Activated T-helper 1 cell treated with anti-CD3 and anti-CD28 coated beads, Interleukin-12 subunit alpha, Interleukin-12 subunit beta, Interleukin-2, Interleukin-4 antibody, amounts not matched to agents 30 ng/mL and 10 ng/mL and 1 ng/mL, durations not matched to agents 14 hours and 24 hours and 36 hours (primary cell): ENCODE results near the gene GPRIN3. TPM values are rescaled to one million over a fixed set of nuclear protein-coding genes. Genes with fewer than 3 reads are reported as not detected.

Experiments used
- DNase-seq: peaks from one replicate; pipeline ENCODE4 v3.0.0; 2021; ENCODE audit warnings: low spot score
- H3K27ac Mint-ChIP-seq: one replicate; pipeline ENCODE4 v1.8.0; 2021; ENCODE audit warnings: mild to moderate bottlenecking, mixed read lengths
- H3K27me3 Mint-ChIP-seq: one replicate; pipeline ENCODE4 v1.8.0; 2022; ENCODE audit warnings: mild to moderate bottlenecking, moderate library complexity, mixed read lengths; ENCODE audit not compliant: insufficient read depth
- H3K36me3 Mint-ChIP-seq: one replicate; pipeline ENCODE4 v1.8.0; 2021; ENCODE audit warnings: low read depth, mixed read lengths
- H3K4me1 Mint-ChIP-seq: one replicate; pipeline ENCODE4 v1.8.0; 2021; ENCODE audit warnings: low read depth, mixed read lengths
- H3K4me3 Mint-ChIP-seq: one replicate; pipeline ENCODE4 v1.8.0; 2021; ENCODE audit warnings: mild to moderate bottlenecking, moderate library complexity, mixed read lengths
- H3K9me3 Mint-ChIP-seq: one replicate; pipeline ENCODE4 v1.8.0; 2021; ENCODE audit warnings: mixed read lengths
- intact Hi-C: fragments of 100-400 bp; cut with micrococcal nuclease; formaldehyde crosslinking; loops from one replicate; pipeline ENCODE4 v1.15.1; 2024
- total RNA-seq: library from RNA; stranded (reverse); gene quantifications from 2 replicates; pipeline ENCODE4 v1.2.3, GENCODE V29; 2022

GPRIN3 gene
- 37.1 and 39.0 TPM in 2 replicates for total RNA-seq

- H3K27ac Mint-ChIP-seq, result peak within 1 kb of the TSS; percentile 97
- H3K9me3 Mint-ChIP-seq, result no peaks in the 10 kb centered on the region
- peak within 1 kb of the TSS; percentile 95 for H3K4me3 Mint-ChIP-seq
- peaks cover 72% of the 10 kb centered on the region for H3K4me1 Mint-ChIP-seq
- intact Hi-C loops, result loop anchor here (1.0 to 5.0 kb wide), 7 partner anchors 8 to 485 kb away; partner anchors contain the start of gene TIGD2
- DNase-seq, result peak; percentile 58
- peaks cover 30% of the 10 kb centered on the region for H3K36me3 Mint-ChIP-seq
- no peaks in the 10 kb centered on the region for H3K27me3 Mint-ChIP-seq
Observed at GRCh38 chr4:89307446-89308160, at the start of gene GPRIN3. Gene GPRIN3 (minus strand): TSS chr4:89307800. CDS start chr4:89250110, 57,690 bp downstream.

DNA sequence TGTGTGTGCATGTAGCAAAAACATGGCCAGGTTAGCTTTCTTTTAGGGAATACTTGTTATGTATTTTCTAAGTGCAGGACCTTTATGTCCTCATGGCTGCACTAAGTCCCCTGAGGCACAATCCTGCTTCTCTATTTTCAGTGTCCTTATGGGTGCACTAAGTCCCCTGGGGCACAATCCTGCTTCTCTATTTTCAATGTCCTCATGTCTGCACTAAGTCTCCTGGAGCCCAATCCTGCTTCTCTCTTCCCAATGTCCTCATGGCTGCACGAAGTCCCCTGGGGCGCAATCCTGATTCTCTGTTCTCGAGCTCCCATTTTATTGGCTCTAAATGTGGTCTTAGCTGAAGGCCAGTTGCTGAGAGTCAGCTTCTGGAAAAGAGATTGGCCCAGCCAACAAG, 49.7 kb upstream of the GPRIN3 start:
- Mint-ChIP-seq H3K27ac (no peak overlapping the region), H3K27me3 (peaks cover 4% of the 10 kb centered on the region), H3K4me3 (no peak overlapping the region), H3K4me1 (no peaks in the 10 kb centered on the region), H3K9me3 (no peaks in the 10 kb centered on the region), H3K36me3 (peaks cover 2% of the 10 kb centered on the region)
- DNase-seq, result no peak
- intact Hi-C loops, result no loop called here

GRCh38 chr4:89356086-89356485, 48.5 kb upstream of the GPRIN3 start:
- no peak for DNase-seq
- Mint-ChIP-seq H3K4me3 (no peak overlapping the region), H3K27ac (no peak overlapping the region), H3K36me3 (peaks cover 2% of the 10 kb centered on the region), H3K27me3 (peaks cover 4% of the 10 kb centered on the region), H3K4me1 (no peaks in the 10 kb centered on the region), H3K9me3 (no peaks in the 10 kb centered on the region)
- intact Hi-C loops, result no loop called here

GRCh38 chr4:89353514-89353913, 45.9 kb upstream of the GPRIN3 start:
- H3K9me3 Mint-ChIP-seq, result peaks cover 10% of the 10 kb centered on the region
- intact Hi-C loops, result no loop called here
- no peak overlapping the region for H3K27ac Mint-ChIP-seq
- H3K4me1 Mint-ChIP-seq, result no peaks in the 10 kb centered on the region
- peaks cover 4% of the 10 kb centered on the region for H3K27me3 Mint-ChIP-seq
- no peak for DNase-seq
- H3K4me3 Mint-ChIP-seq, result no peak overlapping the region
- H3K36me3 Mint-ChIP-seq, result no peaks in the 10 kb centered on the region

GRCh38 chr4:89352541-89352940, 44.9 kb upstream of the GPRIN3 start:
- no peak overlapping the region for H3K4me3 Mint-ChIP-seq
- H3K27me3 Mint-ChIP-seq, result peaks cover 4% of the 10 kb centered on the region
- intact Hi-C loops, result no loop called here
- peaks cover 2% of the 10 kb centered on the region for H3K36me3 Mint-ChIP-seq
- no peak for DNase-seq
- H3K27ac Mint-ChIP-seq, result no peak overlapping the region
- H3K4me1 Mint-ChIP-seq, result no peaks in the 10 kb centered on the region
- H3K9me3 Mint-ChIP-seq, result peaks cover 16% of the 10 kb centered on the region

DNA sequence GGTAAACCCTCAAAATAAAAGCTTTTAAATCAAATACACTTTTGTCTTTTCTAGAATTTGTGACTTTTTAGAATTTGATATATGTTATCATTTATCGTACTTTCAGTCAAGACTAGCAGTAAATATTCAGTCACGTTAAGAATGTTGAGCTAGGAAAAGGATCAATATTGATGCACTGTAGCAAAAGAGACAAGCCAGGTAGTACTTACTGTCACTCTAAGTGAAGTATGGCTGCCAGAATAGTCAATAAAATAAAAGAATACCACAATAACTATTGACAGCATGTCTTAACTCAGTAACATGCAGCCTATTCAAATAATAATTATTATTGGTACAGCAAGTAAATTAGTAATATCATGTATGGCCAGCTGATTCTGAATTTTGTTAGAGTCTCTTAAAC, 43.6 kb upstream of the GPRIN3 start:
- Mint-ChIP-seq H3K4me3 (no peak overlapping the region), H3K36me3 (peaks cover 8% of the 10 kb centered on the region), H3K9me3 (peaks cover 26% of the 10 kb centered on the region), H3K27me3 (peaks cover 4% of the 10 kb centered on the region), H3K27ac (no peak overlapping the region), H3K4me1 (no peaks in the 10 kb centered on the region)
- DNase-seq, result no peak
- intact Hi-C loops, result no loop called here

GRCh38 chr4:89347363-89348025, 39.9 kb upstream of the GPRIN3 start:
- Mint-ChIP-seq H3K36me3 (peaks cover 8% of the 10 kb centered on the region), H3K9me3 (peaks cover 30% of the 10 kb centered on the region), H3K27ac (no peak overlapping the region), H3K27me3 (peaks cover under 1% of the 10 kb centered on the region), H3K4me1 (no peaks in the 10 kb centered on the region), H3K4me3 (no peak overlapping the region)
- DNase-seq, result no peak
- intact Hi-C loops, result no loop called here

DNA sequence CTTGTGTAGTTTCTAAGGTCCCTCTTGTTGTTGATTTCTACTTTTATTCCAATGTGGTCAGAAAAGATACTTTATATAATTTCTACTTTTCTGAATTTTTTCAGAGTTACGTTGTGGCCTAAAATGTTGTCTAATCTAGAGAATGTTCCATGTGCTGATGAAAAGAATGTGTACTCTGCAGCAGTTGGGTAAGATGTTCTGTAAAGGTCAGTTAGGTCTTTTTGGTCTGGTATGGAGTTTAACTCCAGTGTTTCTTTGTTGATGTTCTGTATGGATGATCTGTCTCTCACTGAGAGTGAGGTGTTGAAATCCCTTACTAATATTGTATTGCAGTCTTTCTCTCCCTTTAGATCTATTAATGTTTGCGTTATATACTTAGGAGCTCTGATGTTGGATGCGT, 37.0 kb upstream of the GPRIN3 start:
- peaks cover 2% of the 10 kb centered on the region for H3K27me3 Mint-ChIP-seq
- H3K9me3 Mint-ChIP-seq, result peaks cover 20% of the 10 kb centered on the region
- no peak overlapping the region for H3K27ac Mint-ChIP-seq
- no peaks in the 10 kb centered on the region for H3K4me1 Mint-ChIP-seq
- H3K36me3 Mint-ChIP-seq, result peaks cover 8% of the 10 kb centered on the region
- no peak for DNase-seq
- intact Hi-C loops, result no loop called here
- no peak overlapping the region for H3K4me3 Mint-ChIP-seq

- Mint-ChIP-seq H3K4me1 (peaks cover 13% of the 10 kb centered on the region), H3K27me3 (peaks cover 5% of the 10 kb centered on the region), H3K9me3 (no peaks in the 10 kb centered on the region), H3K27ac (no peak overlapping the region), H3K4me3 (no peak overlapping the region), H3K36me3 (peaks cover 4% of the 10 kb centered on the region)
- DNase-seq, result no peak
- intact Hi-C loops, result no loop called here
Observed at GRCh38 chr4:89338206-89338605, 30.6 kb upstream of the GPRIN3 start.

- Mint-ChIP-seq H3K27ac (no peak overlapping the region), H3K27me3 (peaks cover 5% of the 10 kb centered on the region), H3K36me3 (peaks cover 4% of the 10 kb centered on the region), H3K9me3 (no peaks in the 10 kb centered on the region), H3K4me3 (no peak overlapping the region), H3K4me1 (peaks cover 13% of the 10 kb centered on the region)
- DNase-seq, result no peak
- intact Hi-C loops, result no loop called here
Observed at GRCh38 chr4:89337681-89338080, 30.1 kb upstream of the GPRIN3 start.

DNA sequence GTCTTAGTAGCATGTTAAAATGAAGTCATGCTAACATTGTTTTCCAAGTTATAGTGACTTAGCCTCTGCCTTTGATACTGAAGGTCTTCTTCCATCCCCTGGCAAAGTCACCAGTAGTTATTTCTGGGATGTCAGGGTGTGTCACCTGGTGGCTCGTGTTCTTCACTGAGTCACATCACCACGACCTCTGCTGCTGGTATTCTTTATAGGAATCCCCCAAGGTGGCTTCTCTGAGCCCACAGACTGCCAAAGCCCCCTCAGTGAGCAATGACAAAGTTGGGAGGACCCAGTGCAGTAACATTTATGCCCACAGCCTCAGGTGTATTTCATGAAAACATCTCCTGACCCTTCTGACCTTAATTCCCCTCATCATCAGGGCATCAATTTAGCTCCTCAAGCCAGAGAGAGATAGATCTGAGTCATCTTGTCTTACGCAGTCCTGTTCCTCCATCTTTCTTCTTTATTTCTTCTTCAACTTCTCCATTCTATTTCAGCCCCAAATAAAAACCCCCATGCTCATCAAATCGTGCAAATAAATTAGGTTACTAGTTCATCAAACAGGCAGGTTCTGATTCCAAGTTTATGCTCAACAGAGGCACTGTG, 29.3 kb upstream of the GPRIN3 start:
- Mint-ChIP-seq H3K36me3 (peaks cover 4% of the 10 kb centered on the region), H3K4me1 (peaks cover 13% of the 10 kb centered on the region), H3K9me3 (no peaks in the 10 kb centered on the region), H3K27me3 (peaks cover 3% of the 10 kb centered on the region), H3K27ac (no peak overlapping the region), H3K4me3 (no peak overlapping the region)
- DNase-seq, result no peak
- intact Hi-C loops, result no loop called here

GRCh38 chr4:89334830-89335229, 27.2 kb upstream of the GPRIN3 start:
- H3K36me3 Mint-ChIP-seq, result peaks cover 4% of the 10 kb centered on the region
- peaks cover 20% of the 10 kb centered on the region for H3K4me1 Mint-ChIP-seq
- intact Hi-C loops, result no loop called here
- H3K27ac Mint-ChIP-seq, result no peak overlapping the region
- peaks cover 3% of the 10 kb centered on the region for H3K27me3 Mint-ChIP-seq
- no peak overlapping the region for H3K4me3 Mint-ChIP-seq
- DNase-seq, result no peak
- no peaks in the 10 kb centered on the region for H3K9me3 Mint-ChIP-seq

- no peak for DNase-seq
- peaks cover 23% of the 10 kb centered on the region for H3K4me1 Mint-ChIP-seq
- H3K4me3 Mint-ChIP-seq, result no peak overlapping the region
- H3K9me3 Mint-ChIP-seq, result no peaks in the 10 kb centered on the region
- intact Hi-C loops, result no loop called here
- H3K27me3 Mint-ChIP-seq, result peaks cover 3% of the 10 kb centered on the region
- peaks cover 4% of the 10 kb centered on the region for H3K36me3 Mint-ChIP-seq
- H3K27ac Mint-ChIP-seq, result no peak overlapping the region
Observed at GRCh38 chr4:89334311-89334710, 26.7 kb upstream of the GPRIN3 start.
